ENCODE results near the gene PWWP2B.

PWWP2B gene

DNA sequence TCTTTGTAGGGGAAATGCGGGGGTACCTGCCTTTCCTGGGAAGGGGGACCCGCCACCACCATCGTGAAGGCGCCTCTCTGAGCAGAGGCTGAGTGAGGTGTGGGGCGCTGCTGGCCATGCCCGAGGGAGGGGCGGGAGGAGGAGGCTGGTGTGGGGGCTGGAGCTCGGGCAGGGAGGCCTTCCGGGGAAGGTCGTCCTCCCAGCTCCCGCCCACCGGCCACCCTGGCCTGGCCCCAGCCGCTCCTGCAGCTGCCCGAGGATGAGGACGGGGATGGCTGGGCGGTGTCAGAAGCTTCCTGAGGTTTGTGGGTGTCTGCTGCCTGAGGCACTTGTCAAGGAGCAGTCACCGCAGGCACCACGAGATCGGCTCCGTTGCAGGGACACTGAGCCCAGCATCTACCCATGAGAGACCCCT, 11.4 kb downstream of the PWWP2B start:
- no peak for DNase-seq (ENCODE audit: low spot score)

DNA sequence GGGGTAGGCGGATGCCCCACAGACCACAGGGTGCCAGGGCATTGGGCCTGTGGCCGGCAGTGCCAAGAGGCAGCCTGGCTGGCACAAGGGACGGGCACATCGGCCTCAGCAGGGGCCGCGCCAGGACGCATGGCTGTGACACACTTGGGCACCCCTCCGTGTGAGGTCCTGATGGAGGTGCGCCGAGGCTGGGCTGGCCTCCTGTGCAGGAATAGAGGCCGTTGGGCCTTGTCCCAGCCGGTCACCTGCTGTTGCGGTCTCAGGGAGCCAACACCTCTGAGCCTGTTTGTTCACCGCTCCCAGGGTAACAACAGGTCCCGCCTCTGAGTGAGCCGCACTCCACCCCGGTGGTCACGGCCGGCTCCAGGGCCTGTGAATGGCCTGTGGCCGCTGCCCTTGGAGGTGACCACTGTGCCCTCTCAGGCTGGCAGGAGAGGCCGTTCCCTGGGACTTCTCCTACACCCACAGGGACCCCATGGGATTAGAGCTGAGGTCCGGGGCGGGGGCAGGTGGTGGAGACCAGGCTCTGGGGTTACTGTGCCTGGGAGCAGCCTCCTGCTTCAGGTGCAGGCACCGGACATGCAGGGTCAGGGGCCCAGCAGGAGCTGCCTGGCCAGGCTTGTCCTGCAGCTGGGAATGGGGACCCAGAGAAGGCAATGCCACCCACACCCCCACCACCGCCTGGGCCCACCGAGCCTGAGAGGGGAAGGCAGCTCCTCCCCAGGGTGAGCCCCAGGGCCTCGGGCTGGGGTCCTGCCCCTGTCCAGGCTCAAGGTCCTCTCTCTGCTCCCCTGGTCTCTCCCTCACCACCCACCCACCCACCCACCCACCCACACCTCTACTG, 12.0 kb downstream of the PWWP2B start:
- DNase-seq (ENCODE audit: low spot score) = no peak

DNA sequence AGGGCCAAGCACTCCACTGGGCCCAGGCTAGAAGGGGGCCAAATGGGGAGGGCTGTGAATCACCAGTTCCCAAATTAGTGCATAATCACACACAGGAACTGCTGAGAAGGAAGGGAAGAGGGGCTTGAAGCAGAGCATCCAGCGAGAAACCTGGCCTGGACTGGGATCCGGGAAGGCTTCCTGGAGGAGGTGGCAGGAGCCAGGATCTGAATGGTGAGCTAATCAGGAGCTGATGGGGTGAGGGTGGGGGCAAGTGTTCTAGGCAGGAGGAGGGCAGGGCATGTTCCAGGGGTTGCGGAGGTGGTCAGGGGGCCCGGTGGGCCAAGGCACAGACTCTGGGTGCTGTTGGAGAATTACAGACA, 12.6 kb downstream of the PWWP2B start:
- no peak for DNase-seq (ENCODE audit: low spot score)

DNA sequence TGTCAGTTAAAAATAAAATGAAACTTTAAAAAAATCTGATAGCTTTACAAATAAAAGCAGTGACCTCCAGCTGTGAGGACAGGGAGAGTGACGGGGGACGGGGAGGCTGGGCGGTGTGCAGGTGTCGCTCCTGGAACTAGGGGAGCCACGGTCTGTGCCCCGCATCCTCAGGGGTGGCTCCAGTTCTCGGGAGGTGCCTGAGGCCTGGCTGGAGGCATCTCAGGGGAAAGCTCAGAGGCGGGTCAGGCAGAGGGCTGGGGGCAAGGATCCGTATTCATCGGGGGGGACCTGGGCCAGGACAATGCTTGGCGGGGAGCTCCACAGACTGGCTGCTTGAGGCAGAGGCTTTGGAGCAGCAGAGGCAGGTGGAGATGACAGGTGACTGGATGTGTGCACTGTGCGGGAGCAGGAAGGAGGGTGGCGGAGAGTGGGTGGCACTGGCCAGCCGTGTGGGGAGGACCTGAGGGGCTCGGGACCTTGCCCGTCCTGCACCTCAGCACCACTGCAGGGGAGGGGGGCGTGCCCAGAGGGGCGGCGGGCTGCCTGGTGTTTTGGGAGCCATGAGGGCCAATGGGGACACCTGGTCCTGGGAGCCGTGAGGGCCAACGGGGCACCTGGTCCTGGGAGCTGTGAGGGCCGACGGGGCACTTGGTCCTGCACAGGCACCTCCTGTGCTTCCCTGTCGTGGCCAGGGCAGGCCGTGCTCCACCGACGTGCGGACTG, 13.2 kb downstream of the PWWP2B start:
- DNase-seq (ENCODE audit: low spot score) = no peak

DNA sequence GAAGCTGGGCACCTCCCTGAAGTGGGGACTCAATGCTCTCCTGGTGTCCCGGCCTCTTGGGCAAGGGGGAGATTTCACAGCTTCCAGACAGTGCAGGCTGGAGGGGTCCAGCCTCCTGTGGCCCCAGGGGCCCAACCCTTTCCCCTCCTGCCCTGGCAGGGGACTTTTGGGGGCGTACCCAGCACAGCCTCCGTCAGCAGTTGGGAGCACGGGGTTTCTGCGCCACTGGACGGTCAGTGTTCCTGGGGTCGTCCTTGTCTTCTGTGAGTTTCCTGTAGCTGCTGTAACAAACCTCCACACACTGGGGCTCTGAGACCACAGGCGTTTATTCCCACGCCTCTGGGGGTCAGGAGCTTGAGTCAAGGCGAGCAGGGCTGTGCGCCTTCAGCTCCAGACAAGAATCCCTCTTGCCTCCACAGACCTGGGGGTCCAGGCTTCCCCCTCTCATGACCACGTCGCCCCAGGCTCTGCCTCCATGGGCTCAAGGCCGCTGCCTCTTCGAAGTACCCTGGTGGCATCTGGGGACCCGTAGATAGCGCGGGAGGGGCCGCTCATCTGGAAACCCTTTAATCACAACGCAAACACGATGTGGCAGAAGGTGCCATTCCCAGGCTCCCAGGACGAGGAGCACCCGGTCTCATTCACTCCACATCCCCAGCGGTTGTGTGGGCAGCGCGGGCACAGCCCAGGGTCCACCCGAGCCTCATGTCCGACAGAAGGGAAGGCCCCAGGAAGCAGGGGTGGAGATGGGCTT, 14.0 kb downstream of the PWWP2B start:
- no peak for DNase-seq (ENCODE audit: low spot score)

DNA sequence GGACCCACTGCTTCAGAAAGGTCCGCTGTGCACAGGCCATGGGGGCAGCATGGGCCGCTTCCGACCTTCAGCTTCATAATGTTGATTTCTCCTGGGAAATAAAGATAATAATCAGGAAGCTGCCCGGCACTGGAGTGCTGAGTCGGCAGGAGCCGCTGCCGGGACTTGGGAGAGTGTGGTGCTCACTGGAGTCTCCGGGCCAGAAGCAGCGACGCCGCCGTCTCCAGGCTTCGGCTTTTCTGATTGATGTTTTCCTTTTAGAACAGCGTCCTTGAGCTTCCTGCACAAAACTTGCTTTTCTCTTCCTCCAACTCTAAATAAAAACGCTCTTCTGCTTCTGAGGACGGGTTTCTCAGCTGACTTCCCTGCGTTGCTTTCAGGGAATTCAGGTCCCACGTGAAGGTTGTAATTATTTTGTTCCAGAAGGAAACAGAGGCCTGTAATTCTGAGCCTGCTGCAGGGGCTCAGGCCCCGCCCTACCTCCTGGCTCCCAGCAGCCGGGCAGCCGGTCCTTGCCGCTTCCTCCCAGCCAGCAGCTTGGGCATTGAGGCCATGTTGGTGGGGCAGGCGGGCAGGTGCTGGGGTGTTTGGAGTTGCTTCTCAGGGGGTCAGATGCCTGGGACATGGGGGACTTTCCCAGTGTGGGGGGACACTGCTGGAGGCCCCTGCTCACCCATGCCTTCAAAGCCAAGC, 14.7 kb downstream of the PWWP2B start:
- no peak for DNase-seq (ENCODE audit: low spot score)

DNA sequence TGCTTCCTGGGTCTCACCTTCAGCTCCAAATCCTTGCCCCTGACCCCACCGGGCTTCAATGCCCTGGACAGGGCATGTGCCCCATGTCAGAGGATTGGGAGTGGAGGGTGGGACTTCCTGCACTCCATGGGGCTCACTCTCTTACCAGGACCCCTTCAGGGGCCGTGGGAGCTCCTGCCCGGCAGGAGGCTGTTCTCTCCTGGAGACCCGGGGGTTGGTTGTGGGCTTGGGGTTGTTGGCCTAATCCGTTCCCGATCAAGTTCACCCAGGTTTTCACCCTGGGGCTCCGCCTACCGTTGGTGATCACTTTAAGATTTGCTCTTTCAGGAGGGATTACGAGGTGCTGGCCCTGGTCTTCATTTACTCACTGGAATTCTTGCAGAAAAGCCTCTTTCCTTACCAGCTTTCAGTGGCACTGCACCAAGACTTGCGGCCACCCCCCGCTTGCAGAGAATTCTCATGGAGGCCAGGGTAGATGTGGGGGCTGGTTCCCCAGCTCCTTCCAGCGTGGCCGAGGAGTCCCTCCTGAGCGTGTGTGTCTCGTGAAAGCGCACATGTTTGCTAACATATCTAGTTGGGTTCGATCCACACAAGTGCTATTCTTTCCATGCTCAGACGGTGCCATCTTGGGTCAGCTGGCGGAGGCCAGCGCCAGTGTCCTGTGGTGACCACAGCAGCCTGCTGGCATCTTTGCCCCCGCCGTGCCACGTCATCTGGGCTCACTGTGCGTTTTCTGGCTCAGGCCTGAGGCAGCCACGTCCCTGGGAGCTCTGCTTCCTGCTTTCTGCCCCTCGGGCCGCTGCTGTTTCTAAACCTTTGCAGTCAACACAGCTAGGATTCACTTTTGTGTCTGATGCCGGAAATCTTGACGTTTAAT, 15.6 kb downstream of the PWWP2B start:
- DNase-seq (ENCODE audit: low spot score) = no peak

DNA sequence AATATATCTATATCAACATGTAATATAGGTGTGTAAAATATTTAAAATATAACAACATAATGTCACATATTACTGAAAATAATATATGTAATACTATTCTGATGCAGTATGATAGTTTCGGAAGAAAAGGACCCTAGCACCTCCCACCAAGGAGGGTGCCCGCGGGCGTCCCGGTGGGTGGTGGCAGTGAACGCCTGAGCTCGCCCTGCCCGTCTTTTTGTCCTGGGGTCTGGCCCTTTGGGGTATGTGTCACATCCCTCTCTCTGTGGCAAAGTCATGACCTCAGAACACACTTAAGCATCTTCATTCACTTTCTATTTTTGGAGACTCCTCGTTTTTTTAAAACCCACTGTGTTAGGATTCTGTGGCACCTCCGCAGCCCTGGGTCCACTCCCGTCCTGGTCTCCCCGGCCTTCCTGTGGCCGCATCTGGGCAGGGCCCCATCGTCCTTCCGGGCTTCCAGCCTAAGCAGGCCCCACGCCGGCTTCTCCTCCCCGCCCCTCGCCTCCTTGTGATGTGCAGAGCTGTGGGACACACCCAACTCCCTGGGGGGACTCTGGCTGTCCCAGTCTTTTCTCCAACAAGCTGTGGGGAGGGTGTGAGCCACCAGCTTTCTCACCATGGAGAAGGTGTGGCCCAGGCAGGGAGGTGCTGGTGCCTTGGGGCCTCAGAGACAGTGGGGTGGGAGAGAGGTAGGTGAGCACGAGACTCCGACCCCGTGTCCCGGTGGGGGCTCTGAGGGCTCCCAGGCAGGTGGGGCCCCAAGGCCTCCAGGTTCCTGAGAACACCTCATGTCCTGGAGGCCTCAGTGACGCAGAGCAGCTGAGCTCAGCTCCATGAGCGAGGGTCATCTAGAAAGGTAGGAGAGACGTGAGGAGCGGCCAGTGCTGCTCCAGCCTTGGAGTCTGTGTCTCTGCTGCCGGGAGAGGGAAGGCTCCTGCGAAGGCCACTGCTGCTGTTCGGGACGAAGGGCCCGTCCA, 16.5 kb downstream of the PWWP2B start:
- no peak for DNase-seq (ENCODE audit: low spot score)

DNA sequence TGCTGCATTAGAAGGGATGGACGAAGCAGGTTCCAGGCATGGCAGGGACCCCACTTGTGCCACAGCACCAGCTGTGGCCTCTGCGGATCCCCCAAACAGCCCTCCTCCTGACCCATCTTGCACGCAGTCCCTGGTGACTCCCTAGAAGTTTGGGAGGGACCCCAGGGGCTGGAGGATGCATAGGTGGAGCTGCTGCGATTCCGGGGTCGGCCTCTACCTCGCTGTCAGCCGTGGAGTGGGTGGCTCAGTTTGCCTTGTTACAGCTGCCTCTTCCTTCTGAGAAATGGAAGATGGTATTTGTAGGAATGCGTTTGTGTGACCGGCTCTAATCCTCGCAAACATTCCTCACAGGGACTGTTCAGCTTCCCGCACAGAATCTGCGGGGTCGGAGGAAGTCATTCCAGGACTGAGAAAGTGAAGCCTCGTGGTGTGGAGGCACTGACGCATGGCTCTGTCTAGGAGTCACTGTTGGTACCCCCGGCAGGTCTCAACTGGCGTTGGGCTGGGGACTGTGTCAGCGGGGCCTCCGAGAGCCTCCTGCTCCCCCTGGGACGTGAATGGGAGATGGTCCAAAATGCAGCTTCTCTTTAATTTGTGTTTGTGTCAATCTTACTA, 17.5 kb downstream of the PWWP2B start:
- no peak for DNase-seq (ENCODE audit: low spot score)

DNA sequence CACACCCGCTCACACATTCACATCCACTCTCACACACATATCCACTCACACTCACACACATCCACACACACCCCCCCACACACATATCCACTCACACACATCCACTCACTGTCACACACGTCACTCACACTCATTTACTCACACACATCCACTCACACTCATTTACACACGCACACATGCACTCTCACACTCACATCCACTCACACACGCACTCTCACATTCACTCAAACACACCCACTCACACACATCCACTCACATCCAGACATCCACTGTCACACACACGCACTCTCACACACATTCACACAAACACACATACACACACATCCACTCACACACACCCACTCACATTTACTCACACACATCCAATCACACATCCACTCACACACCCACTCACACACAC, 18.3 kb downstream of the PWWP2B start:
- no peak for DNase-seq (ENCODE audit: low spot score)

DNA sequence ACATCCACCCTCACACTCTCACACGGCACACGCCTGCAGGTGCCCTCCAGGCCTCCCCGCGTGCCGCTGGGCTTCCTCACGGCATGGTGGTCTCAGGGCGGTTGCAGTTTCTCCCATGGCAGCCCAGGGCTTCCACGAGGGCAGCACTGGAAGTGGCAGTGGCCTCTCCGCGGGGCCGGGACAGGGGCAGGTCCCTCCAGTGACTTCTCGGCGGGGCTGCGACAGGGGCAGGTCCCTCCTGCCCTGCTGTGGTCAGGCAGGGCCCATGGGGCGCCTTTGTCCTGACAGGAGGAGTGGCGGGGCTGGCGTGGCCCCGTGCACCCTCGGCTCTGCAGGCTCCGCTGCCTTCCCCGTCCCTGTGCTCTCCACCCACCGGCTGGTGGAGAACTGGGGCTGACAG, 19.0 kb downstream of the PWWP2B start:
- DNase-seq (ENCODE audit: low spot score) = no peak

DNA sequence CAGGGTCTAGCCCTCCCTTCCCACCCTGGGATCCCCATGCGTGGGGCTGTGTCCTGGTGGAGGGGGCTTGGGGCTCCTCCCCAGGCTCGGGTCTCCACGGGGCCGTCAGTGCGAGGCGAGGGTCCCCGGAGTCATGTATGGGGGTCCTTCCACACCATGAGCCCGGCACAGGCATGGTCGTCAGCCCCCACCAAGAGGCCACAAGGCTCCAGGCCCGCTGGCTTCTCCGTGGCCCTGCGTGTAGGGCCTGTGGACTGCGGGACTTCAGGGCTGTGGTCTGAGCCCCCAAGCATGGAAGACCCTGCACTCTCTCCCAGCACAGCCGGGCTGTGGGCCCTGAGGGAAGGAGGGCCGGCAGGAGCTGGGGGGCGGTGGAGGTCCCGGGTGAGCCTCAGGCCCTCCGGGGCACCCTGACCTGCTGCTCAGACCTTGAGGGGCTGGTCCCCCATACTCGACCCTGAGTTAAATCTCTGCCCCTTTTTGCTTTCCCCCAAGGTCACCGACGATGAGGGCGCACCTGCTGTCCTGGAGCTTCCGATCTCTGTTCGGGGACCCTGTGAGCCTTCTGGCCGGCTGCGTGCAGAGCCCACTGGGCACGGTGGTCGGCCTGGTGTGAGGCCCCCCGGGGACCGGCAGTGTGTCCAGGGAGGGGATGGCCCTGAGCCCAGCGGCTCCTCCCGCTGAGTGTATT, 19.7 kb downstream of the PWWP2B start:
- no peak for DNase-seq (ENCODE audit: low spot score)

DNA sequence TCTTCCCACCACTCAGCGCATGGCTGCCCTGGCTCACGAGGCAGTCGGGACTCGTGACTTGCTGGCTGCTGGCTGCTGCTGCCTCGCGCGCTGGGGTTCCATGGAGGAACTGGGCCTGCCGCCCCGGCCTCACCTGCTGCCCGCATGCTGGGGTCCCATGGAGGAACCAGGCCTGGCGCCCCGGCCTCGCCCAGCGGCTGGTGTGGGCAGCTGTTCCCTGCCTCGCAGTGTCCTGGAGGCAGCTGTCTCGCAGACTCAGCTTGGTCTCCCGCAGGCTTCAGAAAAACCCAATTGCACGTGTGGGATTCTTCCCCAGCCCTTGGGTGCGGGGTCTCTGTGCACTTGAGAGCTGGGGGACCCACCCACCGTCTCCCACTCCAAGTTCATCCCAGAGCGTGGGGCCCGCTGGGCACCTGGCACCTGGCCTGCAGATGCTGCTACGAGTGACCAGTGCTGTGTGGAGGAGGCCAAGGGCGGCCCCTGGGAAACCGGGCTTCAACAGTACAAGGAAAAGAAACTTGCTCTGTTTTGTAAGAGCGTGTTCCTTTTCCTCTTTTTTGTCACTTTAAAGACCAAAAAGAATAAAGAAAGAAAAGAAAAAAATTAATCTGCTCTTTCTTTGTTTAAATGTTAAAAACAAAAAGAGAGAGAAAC, 20.4 kb downstream of the PWWP2B start:
- no peak for DNase-seq (ENCODE audit: low spot score)

DNA sequence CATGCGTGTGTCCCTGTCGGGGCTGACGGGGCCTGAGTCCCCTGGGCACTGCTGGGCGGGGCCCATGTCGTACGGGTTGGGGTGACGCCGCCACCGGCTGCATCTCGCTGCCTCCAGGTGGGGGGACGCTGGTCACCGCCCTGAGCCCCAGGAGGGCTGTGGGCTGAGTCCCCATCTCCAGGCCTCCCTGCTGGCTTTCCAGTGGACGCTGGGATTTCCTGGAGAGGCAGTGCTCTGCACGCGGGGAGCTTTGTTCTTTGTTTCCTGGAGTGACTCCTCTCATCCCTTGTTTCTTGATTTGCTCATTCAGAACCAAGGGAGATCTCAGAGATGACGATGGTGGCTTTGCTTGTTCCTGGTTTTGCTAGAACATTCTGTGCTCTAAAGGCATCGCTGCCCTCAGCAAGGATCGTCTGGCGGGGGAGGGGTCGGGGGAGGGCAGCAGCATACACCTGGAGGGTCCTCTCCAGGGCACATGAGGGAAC, 21.0 kb downstream of the PWWP2B start:
- no peak for DNase-seq (ENCODE audit: low spot score)

DNA sequence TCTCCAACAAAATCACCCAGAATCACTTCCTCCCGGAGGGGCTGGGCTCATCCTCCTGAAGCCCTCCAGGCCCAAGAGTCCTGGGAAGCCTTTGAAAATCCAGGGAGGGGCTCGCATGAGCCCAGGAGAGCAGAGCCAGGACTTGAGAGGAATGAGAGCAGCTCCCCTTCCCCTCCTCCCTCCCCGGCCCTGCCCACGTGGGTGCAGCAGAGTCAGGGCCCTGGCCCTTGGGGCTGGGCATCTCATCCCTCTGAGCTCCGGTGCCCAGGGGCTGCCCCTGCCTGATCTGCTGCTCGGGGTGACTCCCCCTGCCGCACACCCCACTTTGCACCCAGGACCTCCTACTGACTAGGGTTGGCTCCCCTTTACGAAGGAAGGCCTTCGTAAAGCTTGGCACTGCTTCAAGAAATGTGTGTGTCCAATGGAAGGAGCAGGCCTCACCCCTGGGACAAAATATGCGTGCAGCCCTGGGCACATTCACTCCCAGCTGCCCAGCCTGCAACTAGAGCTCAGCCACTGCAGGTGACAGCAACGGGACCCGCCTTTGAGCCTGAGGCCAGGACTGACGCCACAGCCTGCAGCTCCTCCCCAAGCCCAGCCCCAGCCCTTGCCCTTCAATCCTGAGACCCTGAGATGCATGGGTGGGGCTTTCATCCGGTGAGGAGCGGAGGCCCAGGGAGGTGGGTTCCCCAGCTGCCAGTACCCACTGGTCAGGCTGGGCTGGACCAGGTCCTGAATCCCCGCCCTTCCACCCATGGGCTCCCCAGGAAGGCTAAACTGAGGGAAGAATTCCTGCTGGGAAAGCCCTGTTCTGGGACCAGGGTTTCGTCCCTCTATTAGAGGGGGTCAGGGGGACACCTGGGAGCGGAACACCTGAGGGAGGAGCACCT, 21.8 kb downstream of the PWWP2B start:
- DNase-seq (ENCODE audit: low spot score) = no peak

DNA sequence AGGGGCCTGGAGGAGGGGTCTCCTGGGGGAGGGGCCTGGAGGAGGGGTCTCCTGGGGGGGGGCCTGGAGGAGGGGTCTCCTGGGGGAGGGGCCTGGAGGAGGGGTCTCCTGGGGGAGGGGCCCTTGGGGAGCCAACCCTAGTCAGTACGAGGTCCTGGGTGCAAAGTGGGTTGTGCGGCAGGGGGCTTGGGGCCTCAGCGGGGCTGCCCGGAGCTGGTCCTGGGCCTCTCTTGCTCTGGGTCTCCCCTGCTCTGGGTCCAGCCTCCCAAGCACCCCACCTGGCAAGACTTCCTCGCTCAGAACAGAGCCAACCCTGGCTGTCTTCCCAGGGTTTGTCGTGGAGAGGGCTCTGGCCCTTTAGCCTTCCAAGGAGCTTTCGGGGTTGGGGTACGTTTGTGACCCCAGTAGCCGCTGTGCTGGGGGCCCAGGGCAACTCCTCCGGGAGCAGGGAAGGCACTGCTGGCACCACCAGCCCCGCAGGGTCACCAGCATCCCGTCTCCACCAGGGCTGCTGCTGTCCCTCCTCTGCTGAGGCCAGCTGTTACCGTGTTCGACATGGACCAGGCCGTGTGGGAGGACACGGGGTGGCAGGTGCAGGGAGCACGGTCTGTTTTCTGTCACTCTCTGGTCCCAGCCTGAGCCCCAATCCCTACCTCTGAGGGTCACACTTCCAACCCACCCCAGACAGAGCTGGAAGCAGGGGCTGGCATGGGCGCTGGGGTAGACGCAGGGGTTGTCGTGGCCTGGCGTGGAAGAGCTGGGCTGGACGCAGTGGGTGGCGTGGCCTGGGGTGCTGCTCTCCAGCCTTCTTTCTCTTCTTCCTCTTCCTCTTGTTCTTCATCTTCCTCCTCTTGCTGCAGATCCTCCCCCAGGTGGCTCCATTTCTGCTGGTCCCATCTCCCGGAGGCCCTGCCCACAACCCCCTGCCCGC, 22.8 kb downstream of the PWWP2B start:
- peak; percentile 3 for DNase-seq (ENCODE audit: low spot score)

Data from germinal center (tissue), 1 donor.